Trophoblast cell (in vitro differentiated cells and primary cell): ENCODE results near the gene NACAD.

Experiments used
- DNase-seq, 2 donors: peaks; one replicate each; pipeline ENCODE4 v3.0.0-alpha.2; 2016
- H2AFZ ChIP-seq: 2 replicates; pipeline ENCODE4 v1.6.1; 2013; ENCODE audit warnings: low read length, moderate library complexity, mild to moderate bottlenecking; ENCODE audit not compliant: insufficient read depth, poor library complexity
- H2AK5ac ChIP-seq: 2 replicates; pipeline ENCODE4 v1.6.1; 2013; ENCODE audit warnings: mild to moderate bottlenecking, low read length
- H2BK120ac ChIP-seq: 2 replicates; pipeline ENCODE4 v1.6.1; 2013; ENCODE audit warnings: low read length, mild to moderate bottlenecking, moderate library complexity; ENCODE audit not compliant: insufficient read depth, poor library complexity
- H2BK12ac ChIP-seq: 2 replicates; pipeline ENCODE4 v1.6.1; 2013; ENCODE audit warnings: mild to moderate bottlenecking, low read length, moderate library complexity
- H2BK5ac ChIP-seq: 2 replicates; pipeline ENCODE4 v1.6.1; 2013; ENCODE audit warnings: low read length, low read depth, moderate library complexity, mild to moderate bottlenecking; ENCODE audit not compliant: poor library complexity
- H3K14ac ChIP-seq: 2 replicates; pipeline ENCODE4 v1.6.1; 2013; ENCODE audit warnings: mild to moderate bottlenecking, low read length
- H3K18ac ChIP-seq: 2 replicates; pipeline ENCODE4 v1.6.1; 2013; ENCODE audit warnings: mild to moderate bottlenecking, low read length
- H3K23ac ChIP-seq: 2 replicates; pipeline ENCODE4 v1.6.1; 2013; ENCODE audit warnings: low read length
- H3K27ac ChIP-seq: 2 replicates; pipeline ENCODE4 v1.5.1; 2013; ENCODE audit warnings: low read depth, mild to moderate bottlenecking, inconsistent platforms, low read length, moderate library complexity
- H3K27me3 ChIP-seq: 2 replicates; pipeline ENCODE4 v1.6.1; 2013; ENCODE audit warnings: inconsistent platforms, mild to moderate bottlenecking, low read length, moderate library complexity; ENCODE audit not compliant: insufficient read depth
- H3K36me3 ChIP-seq, 2 experiments: 1 replicate in 1 of 2; 2 replicates in 1 of 2; pipeline ENCODE4 v1.6.1; 2013; ENCODE audit warnings: low read length in 2 of 2, mild to moderate bottlenecking in 2 of 2, moderate library complexity in 1 of 2; ENCODE audit not compliant: insufficient read depth in 2 of 2, control insufficient read depth in 1 of 2
- H3K4ac ChIP-seq: 2 replicates; pipeline ENCODE4 v1.6.1; 2013; ENCODE audit warnings: low read depth, mild to moderate bottlenecking, low read length, moderate library complexity
- H3K4me1 ChIP-seq, 2 experiments: 1 replicate in 1 of 2; 2 replicates in 1 of 2; pipeline ENCODE4 v1.6.1; 2013; ENCODE audit warnings: low read length in 2 of 2, mild to moderate bottlenecking in 2 of 2, moderate library complexity in 1 of 2; ENCODE audit not compliant: insufficient read depth in 2 of 2, control insufficient read depth in 1 of 2
- H3K4me2 ChIP-seq: 2 replicates; pipeline ENCODE4 v1.6.1; 2013; ENCODE audit warnings: inconsistent platforms, mild to moderate bottlenecking, low read length, moderate library complexity
- H3K4me3 ChIP-seq: 2 replicates; pipeline ENCODE4 v1.5.1; 2013; ENCODE audit warnings: mild to moderate bottlenecking, low read depth, low read length, inconsistent platforms
- H3K79me1 ChIP-seq: one replicate; pipeline ENCODE4 v1.6.1; 2013; ENCODE audit warnings: low read length
- H3K79me2 ChIP-seq: 2 replicates; pipeline ENCODE4 v1.6.1; 2013; ENCODE audit warnings: low read length, mild to moderate bottlenecking; ENCODE audit not compliant: control insufficient read depth, insufficient read depth, poor library complexity
- H3K9ac ChIP-seq: 2 replicates; pipeline ENCODE4 v1.6.1; 2013; ENCODE audit warnings: mild to moderate bottlenecking, low read length
- H3K9me3 ChIP-seq: 2 replicates; pipeline ENCODE4 v1.6.1; 2013; ENCODE audit warnings: low read depth, mild to moderate bottlenecking, control low read depth, inconsistent platforms, low read length; ENCODE audit not compliant: insufficient read depth
- H4K12ac ChIP-seq: 2 replicates; pipeline ENCODE4 v1.6.1; 2013; ENCODE audit warnings: low read depth, mild to moderate bottlenecking, low read length, moderate library complexity
- H4K8ac ChIP-seq: 2 replicates; pipeline ENCODE4 v1.6.1; 2013; ENCODE audit warnings: low read depth, mild to moderate bottlenecking, low read length, moderate library complexity
- H4K91ac ChIP-seq: one replicate; pipeline ENCODE4 v1.6.1; 2013; ENCODE audit warnings: low read depth, mild to moderate bottlenecking, low read length, moderate library complexity
- WGBS: extraction: QIAGEN DNeasy Blood & Tissue Kit; methylation state at CpG from one replicate; pipeline ENCODE4 v1.1.7; 2013; ENCODE audit warnings: missing lambda C conversion rate; ENCODE audit not compliant: insufficient read length, insufficient coverage; ENCODE audit errors: extremely low coverage; 5-methylcytosine and 5-hydroxymethylcytosine counted together

The NACAD gene

GRCh38 chr7:45100761-45101480, 12.2 kb upstream of the NACAD start:
- no peak for DNase-seq
- Histone ChIP-seq H3K9ac (no peak overlapping the region), H3K4ac (no peak overlapping the region), H3K4me3 (no peak overlapping the region), H3K4me2 (no peak overlapping the region), H4K12ac (no peak overlapping the region), H3K18ac (no peak overlapping the region), H2AFZ (no peak overlapping the region), H3K79me1 (no peaks in the 10 kb centered on the region), H4K91ac (no peak overlapping the region), H3K9me3 (no peaks in the 10 kb centered on the region), H2BK12ac (no peak overlapping the region), H2BK120ac (no peak overlapping the region), H3K36me3 (peaks cover 68 to 70% of the 10 kb centered on the region in 2 experiments), H3K27ac (no peak overlapping the region), H3K27me3 (no peaks in the 10 kb centered on the region), H3K4me1 (no peaks in the 10 kb centered on the region), H3K79me2 (no peaks in the 10 kb centered on the region), H2AK5ac (no peak overlapping the region), H4K8ac (no peak overlapping the region), H2BK5ac (no peak overlapping the region), H3K23ac (no peak overlapping the region), H3K14ac (no peak overlapping the region)
- WGBS: no CpG with 5 or more reads among the region's 13 CpGs

- WGBS: no CpG with 5 or more reads among the region's 16 CpGs
These were observed 11.4 kb upstream of the NACAD start for GRCh38 chr7:45099891-45100760.

GRCh38 chr7:45098983-45099839, 10.4 kb upstream of the NACAD start:
- Histone ChIP-seq H3K23ac (no peak overlapping the region), H3K27me3 (no peaks in the 10 kb centered on the region), H3K27ac (no peak overlapping the region), H3K4ac (no peak overlapping the region), H4K8ac (no peak overlapping the region), H3K9ac (no peak overlapping the region), H3K4me3 (no peak overlapping the region), H3K4me2 (no peak overlapping the region), H2AK5ac (no peak overlapping the region), H3K79me2 (no peaks in the 10 kb centered on the region), H4K12ac (no peak overlapping the region), H2BK120ac (no peak overlapping the region), H3K18ac (no peak overlapping the region), H4K91ac (no peak overlapping the region), H3K9me3 (no peaks in the 10 kb centered on the region), H2AFZ (no peak overlapping the region), H2BK5ac (no peak overlapping the region), H3K4me1 (no peaks in the 10 kb centered on the region), H3K79me1 (no peaks in the 10 kb centered on the region), H3K36me3 (peaks cover 51 to 53% of the 10 kb centered on the region in 2 experiments), H3K14ac (no peak overlapping the region), H2BK12ac (no peak overlapping the region)
- no peak for DNase-seq
- no CpG with 5 or more reads among the region's 10 CpGs for WGBS

More at GRCh38 chr7:45099891-45100760, 11.4 kb upstream of the NACAD start:
- H4K8ac ChIP-seq: no peak overlapping the region
- no peak overlapping the region for H2AFZ ChIP-seq
- H3K9ac ChIP-seq: no peak overlapping the region
- H2BK5ac ChIP-seq: no peak overlapping the region
- H3K4me3 ChIP-seq: no peak overlapping the region
- H3K4me1 ChIP-seq: no peaks in the 10 kb centered on the region
- H3K79me2 ChIP-seq: no peaks in the 10 kb centered on the region
- no peaks in the 10 kb centered on the region for H3K79me1 ChIP-seq
- no peak overlapping the region for H3K23ac ChIP-seq
- H3K9me3 ChIP-seq: no peaks in the 10 kb centered on the region
- no peak overlapping the region for H3K4ac ChIP-seq
- H3K4me2 ChIP-seq: no peak overlapping the region
- H4K12ac ChIP-seq: no peak overlapping the region
- no peak overlapping the region for H3K27ac ChIP-seq
- no peak overlapping the region for H3K18ac ChIP-seq
- no peak overlapping the region for H4K91ac ChIP-seq
- H3K27me3 ChIP-seq: no peaks in the 10 kb centered on the region
- no peak overlapping the region for H2BK120ac ChIP-seq
- DNase-seq: no peak
- H2AK5ac ChIP-seq: no peak overlapping the region
- H3K36me3 ChIP-seq: peaks cover 60 to 62% of the 10 kb centered on the region in 2 experiments
- no peak overlapping the region for H2BK12ac ChIP-seq
- no peak overlapping the region for H3K14ac ChIP-seq

GRCh38 chr7:45092931-45093235, 4.1 kb upstream of the NACAD start:
- Histone ChIP-seq H4K91ac (no peak overlapping the region), H3K4me1 (peaks cover 3 to 12% of the 10 kb centered on the region in 2 experiments), H4K8ac (no peak overlapping the region), H3K27ac (no peak overlapping the region), H3K79me2 (peaks cover 1% of the 10 kb centered on the region), H3K14ac (no peak overlapping the region), H2AFZ (no peak overlapping the region), H3K79me1 (peaks cover 3% of the 10 kb centered on the region), H3K23ac (no peak overlapping the region), H3K9ac (peak overlapping the region; percentile 18), H3K36me3 (no peaks in the 10 kb centered on the region), H3K9me3 (peaks cover 2% of the 10 kb centered on the region), H2BK120ac (no peak overlapping the region), H3K4me2 (no peak overlapping the region), H2AK5ac (no peak overlapping the region), H2BK12ac (no peak overlapping the region), H2BK5ac (no peak overlapping the region), H4K12ac (no peak overlapping the region), H3K4ac (no peak overlapping the region), H3K27me3 (no peaks in the 10 kb centered on the region), H3K4me3 (no peak overlapping the region), H3K18ac (no peak overlapping the region)
- no peak for DNase-seq
- no CpG with 5 or more reads among the region's 3 CpGs for WGBS
